Astrocyte (in vitro differentiated cells and primary cell): ENCODE results near the gene DENND4C. TPM values are rescaled to one million over a fixed set of nuclear protein-coding genes. Genes with fewer than 3 reads are reported as not detected.

Experiments
- DNase-seq: peaks from one replicate; pipeline ENCODE4 v3.0.0-alpha.2; 2010; ENCODE audit warnings: low read depth
- FAIRE-seq: peaks from 2 replicates; lab custom pipeline; 2011; peaks lifted over from hg19 to GRCh38; lab: Jason Lieb, UNC
- H2AFZ ChIP-seq: 2 replicates; pipeline ENCODE4 v1.6.0; 2012; ENCODE audit warnings: low read depth, low read length, inconsistent platforms
- H3K27ac ChIP-seq: 2 replicates; pipeline ENCODE4 v1.5.1; 2011; ENCODE audit warnings: low read depth, low read length, inconsistent platforms
- H3K27me3 ChIP-seq: 2 replicates; pipeline ENCODE4 v1.6.0; 2011; ENCODE audit warnings: low read length, inconsistent platforms; ENCODE audit not compliant: insufficient read depth
- H3K36me3 ChIP-seq: 2 replicates; pipeline ENCODE4 v1.5.1; 2011; ENCODE audit warnings: low read length, inconsistent platforms; ENCODE audit not compliant: insufficient read depth
- H3K4me1 ChIP-seq: 2 replicates; pipeline ENCODE4 v1.5.1; 2011; ENCODE audit warnings: low read length, inconsistent platforms; ENCODE audit not compliant: insufficient read depth
- H3K4me2 ChIP-seq: 2 replicates; pipeline ENCODE4 v1.6.0; 2012; ENCODE audit warnings: low read length, inconsistent platforms
- H3K4me3 ChIP-seq: 2 replicates; pipeline ENCODE4 v1.5.1; 2011; ENCODE audit warnings: low read depth, mild to moderate bottlenecking, low read length, inconsistent platforms; ENCODE audit not compliant: insufficient read depth
- H3K79me2 ChIP-seq: 2 replicates; pipeline ENCODE4 v1.6.0; 2012; ENCODE audit warnings: mild to moderate bottlenecking, low read length, inconsistent platforms; ENCODE audit not compliant: insufficient read depth
- H3K9ac ChIP-seq: 2 replicates; pipeline ENCODE4 v1.6.0; 2012; ENCODE audit warnings: mild to moderate bottlenecking, low read length, inconsistent platforms
- H3K9me3 ChIP-seq: 2 replicates; pipeline ENCODE4 v1.5.1; 2012; ENCODE audit warnings: low read depth, mild to moderate bottlenecking, low read length, inconsistent platforms; ENCODE audit not compliant: insufficient read depth
- H4K20me1 ChIP-seq: 2 replicates; pipeline ENCODE4 v1.6.0; 2012; ENCODE audit warnings: low read length, inconsistent platforms; ENCODE audit not compliant: insufficient read depth
- H3K27ac Mint-ChIP-seq: one replicate; pipeline ENCODE4 v1.8.0; 2021; ENCODE audit warnings: mild to moderate bottlenecking, mixed read lengths; ENCODE audit not compliant: unreplicated experiment
- H3K27me3 Mint-ChIP-seq: one replicate; pipeline ENCODE4 v1.8.0; 2021; ENCODE audit warnings: low read depth, mixed read lengths; ENCODE audit not compliant: unreplicated experiment
- H3K36me3 Mint-ChIP-seq: one replicate; pipeline ENCODE4 v1.8.0; 2021; ENCODE audit warnings: low read depth, mixed read lengths; ENCODE audit not compliant: unreplicated experiment
- H3K4me1 Mint-ChIP-seq: one replicate; pipeline ENCODE4 v1.8.0; 2021; ENCODE audit warnings: low read depth, mixed read lengths; ENCODE audit not compliant: unreplicated experiment
- H3K4me3 Mint-ChIP-seq: one replicate; pipeline ENCODE4 v1.8.0; 2021; ENCODE audit warnings: mild to moderate bottlenecking, moderate library complexity, mixed read lengths; ENCODE audit not compliant: unreplicated experiment
- H3K9me3 Mint-ChIP-seq: one replicate; pipeline ENCODE4 v1.8.0; 2021; ENCODE audit warnings: mild to moderate bottlenecking, mixed read lengths; ENCODE audit not compliant: unreplicated experiment
- EZH2 ChIP-seq: IDR thresholded peaks from 2 replicates; pipeline ENCODE4 v1.6.1; 2012; ENCODE audit warnings: mild to moderate bottlenecking, low read length, inconsistent platforms; ENCODE audit not compliant: insufficient read depth
- total RNA-seq: library from RNA; stranded (reverse); gene quantifications from 2 replicates; pipeline ENCODE4 v1.2.1, GENCODE V29; 2021
- TF ChIP-seq, protein P1 (sequence below): IDR thresholded peaks from 2 replicates; pipeline ENCODE4 v1.5.1; 2011; ENCODE audit warnings: low read depth, mild to moderate bottlenecking, inconsistent platforms, low read length, moderate library complexity; ENCODE audit not compliant: insufficient read depth

DENND4C gene
- total RNA-seq, 1 donor from 2014 or later: 19.6 TPM

GRCh38 chr9:19281801-19282200, 51.3 kb downstream of the DENND4C start:
- FAIRE-seq (no peak), DNase-seq (no peak)
- Histone ChIP-seq H3K27ac (no peak overlapping the region), H3K9ac (no peak overlapping the region), H2AFZ (no peak overlapping the region), H3K79me2 (peaks cover 12% of the 10 kb centered on the region), H4K20me1 (peaks cover 38% of the 10 kb centered on the region), H3K9me3 (no peaks in the 10 kb centered on the region), H3K4me2 (no peak overlapping the region), H3K4me1 (peaks cover 3% of the 10 kb centered on the region), H3K4me3 (no peak overlapping the region), H3K36me3 (no peaks in the 10 kb centered on the region), H3K27me3 (no peaks in the 10 kb centered on the region)
- no peaks in the 10 kb centered on the region for H3K36me3 Mint-ChIP-seq
- no peak overlapping the region for H3K4me3 Mint-ChIP-seq
- no peaks in the 10 kb centered on the region for H3K27me3 Mint-ChIP-seq
- no peaks in the 10 kb centered on the region for H3K9me3 Mint-ChIP-seq
- H3K27ac Mint-ChIP-seq: no peak overlapping the region
- TF ChIP-seq, protein P1, sequence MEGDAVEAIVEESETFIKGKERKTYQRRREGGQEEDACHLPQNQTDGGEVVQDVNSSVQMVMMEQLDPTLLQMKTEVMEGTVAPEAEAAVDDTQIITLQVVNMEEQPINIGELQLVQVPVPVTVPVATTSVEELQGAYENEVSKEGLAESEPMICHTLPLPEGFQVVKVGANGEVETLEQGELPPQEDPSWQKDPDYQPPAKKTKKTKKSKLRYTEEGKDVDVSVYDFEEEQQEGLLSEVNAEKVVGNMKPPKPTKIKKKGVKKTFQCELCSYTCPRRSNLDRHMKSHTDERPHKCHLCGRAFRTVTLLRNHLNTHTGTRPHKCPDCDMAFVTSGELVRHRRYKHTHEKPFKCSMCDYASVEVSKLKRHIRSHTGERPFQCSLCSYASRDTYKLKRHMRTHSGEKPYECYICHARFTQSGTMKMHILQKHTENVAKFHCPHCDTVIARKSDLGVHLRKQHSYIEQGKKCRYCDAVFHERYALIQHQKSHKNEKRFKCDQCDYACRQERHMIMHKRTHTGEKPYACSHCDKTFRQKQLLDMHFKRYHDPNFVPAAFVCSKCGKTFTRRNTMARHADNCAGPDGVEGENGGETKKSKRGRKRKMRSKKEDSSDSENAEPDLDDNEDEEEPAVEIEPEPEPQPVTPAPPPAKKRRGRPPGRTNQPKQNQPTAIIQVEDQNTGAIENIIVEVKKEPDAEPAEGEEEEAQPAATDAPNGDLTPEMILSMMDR: no peak
- TF ChIP-seq EZH2: no peak
- H3K4me1 Mint-ChIP-seq: no peaks in the 10 kb centered on the region

GRCh38 chr9:19283072-19283710, 52.7 kb downstream of the DENND4C start:
- Mint-ChIP-seq H3K36me3 (no peaks in the 10 kb centered on the region), H3K4me3 (no peak overlapping the region), H3K9me3 (no peaks in the 10 kb centered on the region), H3K27ac (no peak overlapping the region), H3K4me1 (no peaks in the 10 kb centered on the region), H3K27me3 (no peaks in the 10 kb centered on the region)
- no peak overlapping the region for H3K9ac ChIP-seq
- H3K9me3 ChIP-seq: no peaks in the 10 kb centered on the region
- H3K79me2 ChIP-seq: peaks cover 12% of the 10 kb centered on the region
- TF ChIP-seq, protein P1: no peak
- no peak for TF ChIP-seq EZH2
- no peak overlapping the region for H3K27ac ChIP-seq
- H3K4me3 ChIP-seq: no peak overlapping the region
- no peak overlapping the region for H2AFZ ChIP-seq
- H3K4me2 ChIP-seq: no peak overlapping the region
- DNase-seq (no peak), FAIRE-seq (no peak)
- no peaks in the 10 kb centered on the region for H3K27me3 ChIP-seq
- peaks cover 3% of the 10 kb centered on the region for H3K4me1 ChIP-seq
- H3K36me3 ChIP-seq: no peaks in the 10 kb centered on the region
- H4K20me1 ChIP-seq: peaks cover 31% of the 10 kb centered on the region

- no peak overlapping the region for H3K9ac ChIP-seq
- no peaks in the 10 kb centered on the region for H3K4me1 Mint-ChIP-seq
- H3K4me3 ChIP-seq: no peak overlapping the region
- H3K4me3 Mint-ChIP-seq: no peak overlapping the region
- H3K9me3 ChIP-seq: no peaks in the 10 kb centered on the region
- DNase-seq (no peak), FAIRE-seq (no peak)
- no peak overlapping the region for H2AFZ ChIP-seq
- no peak overlapping the region for H3K27ac Mint-ChIP-seq
- no peaks in the 10 kb centered on the region for H3K36me3 ChIP-seq
- no peaks in the 10 kb centered on the region for H3K27me3 ChIP-seq
- no peaks in the 10 kb centered on the region for H3K36me3 Mint-ChIP-seq
- TF ChIP-seq, protein P1: no peak
- no peak for TF ChIP-seq EZH2
- peaks cover 3% of the 10 kb centered on the region for H3K4me1 ChIP-seq
- no peak overlapping the region for H3K27ac ChIP-seq
- H3K27me3 Mint-ChIP-seq: no peaks in the 10 kb centered on the region
- no peak overlapping the region for H3K4me2 ChIP-seq
- H3K79me2 ChIP-seq: peaks cover 12% of the 10 kb centered on the region
- no peaks in the 10 kb centered on the region for H3K9me3 Mint-ChIP-seq
- peaks cover 24% of the 10 kb centered on the region for H4K20me1 ChIP-seq
Observed at GRCh38 chr9:19284729-19285128, 54.2 kb downstream of the DENND4C start.
